Activated naive CD4-positive, alpha-beta T cell treated with anti-CD3 and anti-CD28 coated beads, Interleukin-2, amount 10 ng/mL, durations not matched to agents 7 days and 5 days (primary cell): ENCODE results near the gene EPSTI1.
"Not testable (repeated sequence)": the region's sequence is repeated elsewhere in the genome, so short reads cannot be mapped to it uniquely, and the experiment has no call there.

Source experiments
- CTCF ChIA-PET: fragments of 350-600 bp; sonication (Branson Sonifier 250); formaldehyde crosslinking; loops from one replicate; lab custom pipeline; 2021; ENCODE audit warnings: antibody characterized with exemption; lab: Charles Lee
- DNase-seq: peaks from one replicate; pipeline ENCODE4 v3.0.0-alpha.2; 2020
- H3K27ac Mint-ChIP-seq: one replicate; pipeline ENCODE4 v1.8.0; 2021; ENCODE audit warnings: mild to moderate bottlenecking, moderate library complexity, mixed read lengths
- H3K27me3 Mint-ChIP-seq: one replicate; pipeline ENCODE4 v1.8.0; 2021; ENCODE audit warnings: mild to moderate bottlenecking, mixed read lengths
- H3K36me3 Mint-ChIP-seq: one replicate; pipeline ENCODE4 v1.8.0; 2021; ENCODE audit warnings: mixed read lengths
- H3K4me1 Mint-ChIP-seq: one replicate; pipeline ENCODE4 v1.8.0; 2021; ENCODE audit warnings: mixed read lengths
- H3K4me3 Mint-ChIP-seq: one replicate; pipeline ENCODE4 v1.8.0; 2021; ENCODE audit warnings: mild to moderate bottlenecking, moderate library complexity, mixed read lengths
- H3K9me3 Mint-ChIP-seq: one replicate; pipeline ENCODE4 v1.8.0; 2021; ENCODE audit warnings: mixed read lengths

EPSTI1 gene

DNA sequence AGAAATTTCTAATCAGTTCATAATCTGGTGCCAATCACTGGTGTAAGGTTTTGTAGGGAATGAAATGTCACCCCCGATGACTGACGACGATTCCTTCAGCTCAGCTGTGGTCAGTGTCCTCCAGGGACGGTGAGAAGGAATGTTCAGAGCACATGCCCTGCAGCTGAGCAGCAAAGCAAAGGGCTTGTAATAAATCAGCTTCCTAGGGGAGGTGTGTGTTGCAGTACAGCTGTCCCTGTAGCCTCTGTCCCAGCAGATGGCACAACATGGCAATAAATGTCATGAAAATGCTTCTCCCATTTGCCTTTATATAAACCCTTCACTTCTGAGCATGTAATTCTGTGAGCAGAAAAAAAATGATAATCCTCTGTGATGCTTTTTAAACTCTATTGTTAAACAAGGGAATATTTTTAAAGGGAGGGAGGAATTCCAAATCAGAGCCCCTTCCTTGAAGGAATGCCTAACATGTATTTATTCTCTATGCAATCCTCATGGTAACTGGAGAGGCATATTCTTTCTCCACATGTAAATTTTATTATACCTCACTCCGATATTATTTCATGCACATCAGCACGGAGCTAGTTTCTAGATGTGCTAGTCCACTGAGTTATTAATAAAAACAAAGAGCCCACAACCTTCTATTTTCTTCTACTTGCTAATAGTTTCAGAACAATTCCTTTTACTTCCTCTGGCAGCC, 108.1 kb downstream of the EPSTI1 start:
- peaks cover 5% of the 10 kb centered on the region for H3K4me1 Mint-ChIP-seq
- CTCF ChIA-PET: no interaction called here
- no peaks in the 10 kb centered on the region for H3K9me3 Mint-ChIP-seq
- H3K4me3 Mint-ChIP-seq: no peak overlapping the region
- no peak overlapping the region for H3K27ac Mint-ChIP-seq
- peaks cover 23% of the 10 kb centered on the region for H3K36me3 Mint-ChIP-seq
- peaks cover 9% of the 10 kb centered on the region for H3K27me3 Mint-ChIP-seq
- no peak for DNase-seq

DNA sequence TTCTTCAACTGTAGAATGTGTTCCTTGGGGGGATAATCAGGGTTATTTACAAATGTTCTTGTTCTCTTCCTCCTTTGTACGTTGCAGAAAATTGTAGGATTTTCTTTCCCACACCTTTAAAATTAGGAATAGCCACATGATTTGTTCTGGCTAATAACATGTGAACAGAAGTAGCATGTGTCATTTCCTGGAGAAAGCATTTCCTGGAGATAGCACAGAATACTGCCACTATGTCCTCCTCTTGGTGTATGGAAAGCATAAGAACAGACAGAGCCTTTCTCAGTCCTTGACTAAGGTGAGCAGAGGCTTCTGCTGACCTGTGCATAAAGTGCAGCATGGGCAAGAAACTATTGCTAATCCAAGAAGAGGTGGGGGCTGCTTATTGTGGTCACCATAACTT, 108.9 kb downstream of the EPSTI1 start:
- H3K4me3 Mint-ChIP-seq: no peak overlapping the region
- CTCF ChIA-PET: no interaction called here
- H3K36me3 Mint-ChIP-seq: peaks cover 21% of the 10 kb centered on the region
- H3K27me3 Mint-ChIP-seq: peaks cover 9% of the 10 kb centered on the region
- DNase-seq: no peak
- H3K9me3 Mint-ChIP-seq: no peaks in the 10 kb centered on the region
- H3K4me1 Mint-ChIP-seq: peaks cover 5% of the 10 kb centered on the region
- no peak overlapping the region for H3K27ac Mint-ChIP-seq

DNA sequence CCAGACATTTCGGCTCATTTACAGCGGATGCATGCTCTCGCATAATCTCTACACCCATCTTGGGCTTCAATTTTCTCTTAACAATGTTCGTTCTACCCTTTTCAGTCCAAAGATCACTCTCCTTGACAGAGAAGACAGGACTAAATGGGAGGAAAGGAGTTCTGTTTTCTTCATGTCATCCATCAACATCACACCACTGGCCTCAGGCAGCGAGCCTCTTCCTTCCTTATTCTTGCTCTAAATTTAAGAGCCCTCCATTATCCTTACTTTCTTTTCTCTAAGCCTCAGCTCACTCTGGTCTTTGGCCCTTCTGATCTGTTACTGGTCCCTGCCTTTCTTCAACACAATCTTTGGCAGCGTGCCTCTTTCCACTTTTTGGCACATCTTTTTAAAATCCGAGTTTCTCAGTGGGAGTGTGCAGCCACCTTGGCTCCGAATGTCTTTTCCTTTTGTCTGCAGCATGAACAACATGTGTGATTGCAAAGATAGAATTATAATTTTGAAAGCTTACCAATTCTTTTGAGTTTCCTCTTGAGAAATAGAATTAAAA, 111.9 kb downstream of the EPSTI1 start:
- H3K27ac Mint-ChIP-seq: no peak overlapping the region
- H3K36me3 Mint-ChIP-seq: no peaks in the 10 kb centered on the region
- H3K27me3 Mint-ChIP-seq: peaks cover 9% of the 10 kb centered on the region
- CTCF ChIA-PET: no interaction called here
- no peak overlapping the region for H3K4me3 Mint-ChIP-seq
- H3K4me1 Mint-ChIP-seq: peaks cover 5% of the 10 kb centered on the region
- no peaks in the 10 kb centered on the region for H3K9me3 Mint-ChIP-seq
- DNase-seq: no peak

DNA sequence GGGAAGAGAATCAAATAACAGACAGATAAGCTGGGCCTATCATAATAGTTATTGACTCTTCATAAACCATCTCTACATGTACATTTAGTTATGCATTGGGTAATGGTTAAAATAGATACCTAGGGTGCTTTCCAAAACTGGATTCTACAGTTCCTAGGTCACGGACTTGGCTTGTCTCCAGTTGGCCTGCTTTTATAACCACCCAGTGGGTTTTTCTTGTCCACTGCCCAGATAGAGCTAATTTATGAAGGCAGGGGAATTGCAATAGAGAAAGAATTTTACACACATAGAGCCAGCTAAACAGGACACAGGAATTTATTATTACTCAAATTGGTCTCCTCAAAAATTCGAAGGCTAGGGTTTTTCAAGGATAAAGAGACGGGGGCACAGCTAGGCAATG, 113.3 kb downstream of the EPSTI1 start:
- H3K27ac Mint-ChIP-seq: no peak overlapping the region
- CTCF ChIA-PET: no interaction called here
- peaks cover 5% of the 10 kb centered on the region for H3K4me1 Mint-ChIP-seq
- no peaks in the 10 kb centered on the region for H3K36me3 Mint-ChIP-seq
- no peak for DNase-seq
- H3K27me3 Mint-ChIP-seq: peaks cover 9% of the 10 kb centered on the region
- no peaks in the 10 kb centered on the region for H3K9me3 Mint-ChIP-seq
- no peak overlapping the region for H3K4me3 Mint-ChIP-seq

DNA sequence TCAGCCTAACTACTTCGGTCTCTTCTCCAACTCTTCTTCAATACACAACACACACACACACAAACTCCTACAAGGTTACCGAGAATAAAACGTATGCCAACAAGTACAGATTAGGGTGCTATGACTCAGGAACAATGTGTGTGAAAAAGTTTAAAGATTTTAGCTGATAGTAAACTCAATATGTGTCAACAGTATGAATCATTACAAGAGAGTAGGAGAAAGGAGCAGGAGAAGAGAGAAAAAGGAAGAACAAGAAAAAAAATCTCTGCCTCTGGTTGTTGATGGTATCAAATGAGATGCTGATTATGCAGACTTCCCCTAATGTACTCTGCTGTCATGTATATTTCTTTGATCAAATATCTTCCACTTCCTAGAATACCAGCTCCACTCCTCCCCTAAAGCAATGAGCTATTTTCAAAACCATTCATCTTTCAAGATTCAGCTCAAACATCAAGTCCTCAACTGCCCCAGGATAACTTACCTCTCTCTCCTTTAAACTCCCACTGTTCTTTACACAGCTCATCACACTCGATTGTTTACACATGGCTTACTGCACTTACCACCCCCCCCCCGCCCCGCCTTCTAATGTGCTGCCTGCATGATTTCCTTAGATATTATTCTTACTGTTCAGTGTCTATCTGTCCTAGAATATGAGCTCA, 115.0 kb downstream of the EPSTI1 start:
- Mint-ChIP-seq H3K27me3 (peaks cover 15% of the 10 kb centered on the region), H3K27ac (no peak overlapping the region), H3K9me3 (no peaks in the 10 kb centered on the region), H3K36me3 (no peaks in the 10 kb centered on the region), H3K4me3 (no peak overlapping the region), H3K4me1 (peaks cover 5% of the 10 kb centered on the region)
- no peak for DNase-seq
- CTCF ChIA-PET: interaction anchor here (0.6 to 1.2 kb wide), 2 partner anchors 208 to 509 kb away, joined by 3 read pairs; no protein-coding TSS in a partner anchor

DNA sequence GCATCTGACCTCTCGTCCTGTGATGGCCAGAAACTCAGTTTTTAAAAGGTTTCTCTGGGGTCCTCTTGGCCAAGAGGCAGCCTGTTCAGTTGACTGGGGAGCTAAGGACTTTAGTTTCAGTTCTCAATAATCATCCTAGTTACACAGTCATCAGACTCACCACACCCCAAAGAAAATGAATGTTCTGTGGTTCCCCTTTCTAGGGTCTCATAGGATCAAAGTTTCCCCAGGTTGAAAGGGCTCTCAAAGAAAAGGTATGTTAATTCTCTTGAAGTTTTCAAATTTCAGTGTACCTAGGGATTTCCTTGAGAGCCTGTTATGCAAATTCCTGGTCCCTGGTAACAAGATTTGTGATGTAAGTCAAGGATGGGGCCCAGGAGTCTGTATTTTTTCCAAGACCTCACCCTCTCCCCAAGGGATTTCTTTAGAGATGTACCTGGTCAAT, 115.7 kb downstream of the EPSTI1 start:
- no peak overlapping the region for H3K27ac Mint-ChIP-seq
- no peaks in the 10 kb centered on the region for H3K36me3 Mint-ChIP-seq
- H3K4me1 Mint-ChIP-seq: peaks cover 5% of the 10 kb centered on the region
- peaks cover 19% of the 10 kb centered on the region for H3K27me3 Mint-ChIP-seq
- CTCF ChIA-PET: interaction anchor here (0.6 to 1.2 kb wide), 2 partner anchors 209 to 509 kb away, joined by 3 read pairs; no protein-coding TSS in a partner anchor
- no peak overlapping the region for H3K4me3 Mint-ChIP-seq
- no peak for DNase-seq
- H3K9me3 Mint-ChIP-seq: no peaks in the 10 kb centered on the region

DNA sequence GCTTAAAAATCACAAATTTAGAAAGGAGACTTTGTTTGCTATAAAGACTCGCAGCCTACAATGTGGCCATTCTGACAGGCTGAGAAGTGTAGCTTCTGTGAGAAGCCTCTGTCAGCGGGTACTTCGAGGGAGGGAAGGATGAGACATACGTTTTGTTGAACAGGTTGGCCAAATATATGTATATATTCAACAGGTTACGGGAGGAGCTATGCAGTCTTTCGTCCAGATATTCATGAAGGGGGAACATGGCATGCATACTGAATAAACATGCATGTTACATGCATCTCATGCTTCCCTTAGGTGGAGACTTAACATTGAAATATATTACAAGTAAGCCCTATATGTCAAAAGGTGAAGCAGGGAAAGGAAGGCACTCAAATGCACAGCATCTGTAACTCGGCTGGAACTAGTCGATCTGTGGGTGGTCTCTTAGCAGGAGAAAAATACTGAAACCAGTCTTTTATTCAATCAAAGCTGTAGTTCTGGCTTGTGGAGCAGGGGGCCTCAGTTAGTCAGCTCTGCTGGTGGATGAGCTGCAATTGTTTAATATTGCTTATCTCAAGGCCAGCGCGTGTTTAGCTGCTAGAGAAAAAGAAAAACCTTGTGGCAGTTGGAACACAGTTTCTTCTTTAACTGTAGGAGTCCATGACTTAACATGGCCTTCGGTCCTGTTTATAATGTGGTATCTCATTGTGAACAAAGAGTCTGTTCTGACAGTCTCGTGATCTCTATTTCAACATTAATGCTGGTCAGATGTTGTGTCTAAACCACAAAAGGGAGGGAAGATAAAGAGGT, 116.4 kb downstream of the EPSTI1 start:
- Mint-ChIP-seq H3K9me3 (no peaks in the 10 kb centered on the region), H3K4me3 (no peak overlapping the region), H3K27me3 (peaks cover 20% of the 10 kb centered on the region), H3K27ac (no peak overlapping the region), H3K36me3 (no peaks in the 10 kb centered on the region), H3K4me1 (peaks cover 5% of the 10 kb centered on the region)
- CTCF ChIA-PET: interaction anchor here (1.2 kb wide), 1 partner anchor 210 kb away, joined by 3 read pairs; no protein-coding TSS in a partner anchor
- no peak for DNase-seq

DNA sequence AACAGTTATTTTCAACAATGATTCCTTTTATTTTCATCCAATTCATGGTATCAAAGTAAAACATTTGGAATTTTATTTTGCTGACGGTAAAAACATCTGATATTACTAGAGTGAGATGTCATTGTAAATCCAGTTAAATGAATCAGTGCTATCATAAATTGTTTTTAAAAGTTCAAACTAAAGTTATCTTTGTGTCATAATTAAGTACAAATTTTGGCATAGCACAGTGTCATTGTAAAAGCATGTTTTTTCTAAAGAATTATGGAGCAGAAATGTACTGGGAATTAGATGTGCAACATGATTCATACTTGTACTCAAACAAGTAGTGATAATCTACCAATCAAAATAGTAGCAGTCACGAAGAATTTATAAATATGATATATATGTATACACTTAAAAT, 117.8 kb downstream of the EPSTI1 start:
- Mint-ChIP-seq H3K4me3 (no peak overlapping the region), H3K27me3 (peaks cover 15% of the 10 kb centered on the region), H3K27ac (no peak overlapping the region), H3K9me3 (no peaks in the 10 kb centered on the region), H3K4me1 (no peaks in the 10 kb centered on the region), H3K36me3 (no peaks in the 10 kb centered on the region)
- CTCF ChIA-PET: no interaction called here
- DNase-seq: no peak

DNA sequence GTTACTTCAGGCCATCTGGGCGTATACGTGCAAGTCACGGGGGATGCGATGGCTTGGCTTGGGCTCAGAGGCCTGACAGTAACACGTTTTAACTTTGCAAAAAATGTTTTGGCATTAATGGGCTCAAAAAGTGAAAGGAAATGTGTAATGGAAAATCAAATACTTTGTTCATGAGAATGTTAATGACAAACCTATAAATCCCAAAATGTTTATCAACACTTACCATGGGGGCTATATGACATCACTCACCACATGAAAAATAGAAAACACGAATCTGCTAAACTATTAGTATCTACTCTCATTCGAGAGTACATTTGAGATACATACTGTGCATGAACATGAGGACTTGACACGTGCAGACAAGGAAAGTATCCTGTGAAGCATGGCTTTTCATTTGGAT, 119.0 kb downstream of the EPSTI1 start:
- Mint-ChIP-seq H3K9me3 (no peaks in the 10 kb centered on the region), H3K27ac (no peak overlapping the region), H3K27me3 (peaks cover 15% of the 10 kb centered on the region), H3K4me1 (no peaks in the 10 kb centered on the region), H3K4me3 (no peak overlapping the region), H3K36me3 (no peaks in the 10 kb centered on the region)
- DNase-seq: no peak
- CTCF ChIA-PET: no interaction called here

DNA sequence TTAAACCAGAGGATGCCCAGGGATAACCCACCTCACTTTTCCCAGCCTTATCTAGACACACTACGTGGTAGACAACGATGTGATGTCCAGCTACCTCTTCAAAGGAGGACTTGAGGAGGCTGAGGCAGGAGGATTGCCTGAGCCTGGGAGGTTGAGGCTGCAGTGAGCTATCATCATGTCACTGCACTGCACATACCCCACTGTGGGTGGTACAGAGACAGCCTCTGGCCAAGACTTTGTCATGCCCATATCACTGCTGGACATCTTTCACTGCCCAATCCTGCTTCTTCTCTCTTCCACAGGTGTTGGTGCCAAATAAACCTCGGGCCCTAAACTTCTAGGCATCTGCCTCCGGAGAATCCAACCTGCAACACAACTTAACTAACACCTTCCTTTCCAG, 124.8 kb downstream of the EPSTI1 start:
- Mint-ChIP-seq H3K4me1 (no peaks in the 10 kb centered on the region), H3K36me3 (no peaks in the 10 kb centered on the region), H3K9me3 (no peaks in the 10 kb centered on the region), H3K27ac (no peak overlapping the region), H3K4me3 (no peak overlapping the region), H3K27me3 (peaks cover 15% of the 10 kb centered on the region)
- CTCF ChIA-PET: no interaction called here
- no peak for DNase-seq

DNA sequence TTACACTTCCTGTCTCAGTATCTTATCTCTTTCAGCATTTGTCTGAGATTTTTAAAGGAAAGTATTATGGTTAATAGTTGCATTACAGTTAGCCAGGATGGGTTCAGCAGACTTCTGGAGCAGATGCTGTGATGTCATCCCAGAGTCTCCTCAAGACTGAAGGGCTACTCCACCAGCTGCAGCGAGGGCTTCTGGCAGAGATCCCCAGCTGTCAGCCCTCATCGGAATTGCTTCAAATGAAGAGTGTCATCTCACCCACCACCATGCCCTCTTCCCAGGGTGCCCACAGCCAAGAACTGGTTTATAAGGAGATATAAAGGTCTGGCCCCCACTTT, 126.3 kb downstream of the EPSTI1 start:
- Mint-ChIP-seq H3K27me3 (peaks cover 9% of the 10 kb centered on the region), H3K36me3 (no peaks in the 10 kb centered on the region), H3K9me3 (no peaks in the 10 kb centered on the region), H3K4me3 (no peak overlapping the region), H3K27ac (no peak overlapping the region), H3K4me1 (no peaks in the 10 kb centered on the region)
- CTCF ChIA-PET: interaction anchor here (1.3 kb wide), 1 partner anchor 22 kb away, joined by 3 read pairs; no protein-coding TSS in a partner anchor
- no peak for DNase-seq

DNA sequence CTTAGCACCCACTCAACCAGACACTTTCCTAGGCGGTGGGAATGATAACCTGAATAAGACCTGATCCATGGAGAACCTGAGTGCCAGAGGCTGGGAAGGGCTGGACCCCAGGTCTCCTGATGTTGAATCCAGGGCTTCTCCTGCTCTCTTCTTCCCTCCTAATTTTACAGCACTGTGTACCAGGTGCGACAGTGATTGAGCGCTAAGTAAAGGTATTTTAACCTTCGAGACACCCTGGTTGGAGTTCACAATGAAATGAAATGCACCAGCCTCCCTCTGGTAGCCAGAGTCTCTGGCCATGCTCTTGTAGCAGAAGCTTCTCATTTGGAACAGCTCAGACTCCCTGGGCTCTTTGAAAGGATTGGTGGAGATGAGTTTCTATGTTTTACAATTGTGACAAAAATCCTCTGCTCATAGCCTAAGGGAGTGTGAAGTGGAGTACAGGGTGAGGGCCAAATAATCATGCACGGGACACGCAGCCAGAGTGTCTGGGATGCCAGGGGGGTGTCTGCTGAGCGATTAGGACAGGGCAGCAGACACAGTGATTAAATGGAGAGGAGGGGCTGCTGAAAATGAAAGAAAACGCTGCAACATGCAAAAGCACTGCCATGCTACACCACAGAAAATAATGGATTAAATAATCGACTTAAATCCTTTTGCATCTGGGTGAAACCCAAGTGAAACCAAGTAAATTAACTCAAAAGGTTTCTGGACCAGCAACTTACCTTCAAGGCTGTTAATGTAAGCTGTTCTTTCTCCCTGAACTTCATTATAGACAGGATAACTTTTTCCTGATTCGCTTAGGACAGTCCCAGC, 126.9 kb downstream of the EPSTI1 start:
- no peak overlapping the region for H3K27ac Mint-ChIP-seq
- H3K9me3 Mint-ChIP-seq: no peaks in the 10 kb centered on the region

DNA sequence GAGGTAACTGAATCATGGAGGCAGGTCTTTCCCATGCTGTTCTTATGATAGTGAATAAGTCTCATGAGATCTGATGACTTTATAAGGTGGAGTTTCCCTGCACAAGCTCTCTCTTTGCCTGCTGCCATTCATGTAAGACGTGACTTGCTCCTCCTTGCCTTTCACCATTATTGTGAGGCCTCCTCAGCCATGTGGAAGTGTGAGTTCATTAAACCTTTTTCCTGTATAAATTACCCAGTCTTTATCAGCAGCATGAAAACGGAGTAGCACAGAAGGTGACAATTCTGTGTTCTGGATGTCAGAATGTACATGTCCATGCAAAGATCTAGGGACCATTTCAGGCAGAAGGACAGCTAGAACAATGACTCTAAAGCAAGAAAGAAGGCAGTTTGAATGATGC, 129.7 kb downstream of the EPSTI1 start:
- H3K36me3 Mint-ChIP-seq, H3K27me3 Mint-ChIP-seq, H3K4me1 Mint-ChIP-seq, CTCF ChIA-PET, H3K27ac Mint-ChIP-seq, DNase-seq, H3K9me3 Mint-ChIP-seq, H3K4me3 Mint-ChIP-seq: not testable (repeated sequence)

More for the DNA sequence above, 126.9 kb downstream of the EPSTI1 start:
- H3K4me1 Mint-ChIP-seq: no peaks in the 10 kb centered on the region
- no peaks in the 10 kb centered on the region for H3K36me3 Mint-ChIP-seq
- no peak overlapping the region for H3K4me3 Mint-ChIP-seq
- peaks cover 4% of the 10 kb centered on the region for H3K27me3 Mint-ChIP-seq
- CTCF ChIA-PET: interaction anchor here (1.3 kb wide), 1 partner anchor 22 kb away, joined by 3 read pairs; no protein-coding TSS in a partner anchor
- DNase-seq: no peak
